NCI-H2081 (cell line): Measurements from ENCODE around the gene AJAP1.

Source experiments
- DNase-seq, 2 experiments: peaks; one replicate each; lab custom pipeline; 2025; lab: John Stamatoyannopoulos, UW

AJAP1 gene

GRCh38 chr1:4630561-4630960 is 23.8 kb upstream of the AJAP1 start:
- DNase-seq, result no peak

- DNase-seq, result no peak
Measured at GRCh38 chr1:4631321-4631720, 23.1 kb upstream of the AJAP1 start.

GRCh38 chr1:4633346-4633745 is 21.1 kb upstream of the AJAP1 start:
- no peak for DNase-seq

GRCh38 chr1:4634156-4634792 is 20.1 kb upstream of the AJAP1 start:
- DNase-seq, result no peak

- no peak for DNase-seq
Measured at GRCh38 chr1:4634793-4635406, 19.5 kb upstream of the AJAP1 start.

GRCh38 chr1:4636186-4636585 is 18.2 kb upstream of the AJAP1 start:
- DNase-seq, result no peak

- no peak for DNase-seq
Measured at GRCh38 chr1:4636644-4637380, 17.6 kb upstream of the AJAP1 start.

GRCh38 chr1:4637616-4638344 is 16.6 kb upstream of the AJAP1 start:
- DNase-seq, result no peak

- no peak for DNase-seq
Measured at GRCh38 chr1:4638345-4638729, 16.1 kb upstream of the AJAP1 start.

- DNase-seq, result no peak
Measured at GRCh38 chr1:4640931-4641330, 13.5 kb upstream of the AJAP1 start.

- DNase-seq, result no peak
Measured at GRCh38 chr1:4647391-4647790, 7.0 kb upstream of the AJAP1 start.

- DNase-seq, result no peak
Measured at GRCh38 chr1:4648657-4649056, 5.8 kb upstream of the AJAP1 start.

- DNase-seq, result no peak
Measured at GRCh38 chr1:4650481-4650880, 3.9 kb upstream of the AJAP1 start.

- no peak for DNase-seq
Measured at GRCh38 chr1:4650981-4651380, 3.4 kb upstream of the AJAP1 start.

- no peak for DNase-seq
Measured at GRCh38 chr1:4652631-4653327, 1.6 kb upstream of the AJAP1 start.

GRCh38 chr1:4653328-4653660 is 1.1 kb upstream of the AJAP1 start:
- no peak for DNase-seq

GRCh38 chr1:4654764-4655673 is 610 bp downstream of the AJAP1 start:
- no peak for DNase-seq

GRCh38 chr1:4655674-4656532 is 1.5 kb downstream of the AJAP1 start:
- no peak for DNase-seq

- no peak for DNase-seq
Measured at GRCh38 chr1:4656533-4657140, 2.2 kb downstream of the AJAP1 start.
